Measurements from ENCODE around the gene CDKAL1.

GRCh38 chr6:21064756-21065340 lies 530.6 kb downstream of the CDKAL1 start:
- no peak for TF ChIP-seq TEAD2 (tag; IDR thresholded peaks at IDR 0.05)
- TF ChIP-seq POLR2A (conservative IDR thresholded peaks at IDR 0.05), result no peak
- no peak for TF ChIP-seq CTCF (IDR thresholded peaks at IDR 0.05 in 2 of 3, conservative IDR thresholded peaks at IDR 0.05 in 1 of 3; ENCODE audit: insufficient read depth in 2 of 3, low read depth in 1 of 3, low read length in 3 of 3)
- no peak for TF ChIP-seq BCLAF1 (IDR thresholded peaks at IDR 0.05; ENCODE audit: borderline replicate concordance in 1 of 2, control insufficient read depth in 1 of 2, low read depth in 2 of 2, low read length in 1 of 2)
- no peak for TF ChIP-seq CLOCK (CRISPR knock-in tag; IDR thresholded peaks at IDR 0.05; ENCODE audit: borderline replicate concordance)
- TF ChIP-seq BRF2 (IDR thresholded peaks at IDR 0.05; ENCODE audit: borderline replicate concordance, insufficient read depth, insufficient read length), result no peak
- TF ChIP-seq TRIM24 (IDR thresholded peaks at IDR 0.05), result no peak
- TF ChIP-seq SPI1 (IDR thresholded peaks at IDR 0.05; ENCODE audit: borderline replicate concordance, low read depth, low read length), result no peak

Data from K562 (cell line).